Ishikawa (cell line): ENCODE results near the gene SDK1.

ENCODE experiments used
- CEBPB ChIP-seq: IDR thresholded peaks from 2 replicates; pipeline ENCODE4 v1.6.1; 2012
- CREB1 ChIP-seq: IDR thresholded peaks from 2 replicates; pipeline ENCODE4 v1.6.1; 2012; ENCODE audit warnings: low read depth
- EGR1 ChIP-seq: IDR thresholded peaks from 2 replicates; pipeline ENCODE4 v1.6.1; 2012
- EP300 ChIP-seq: IDR thresholded peaks from 2 replicates; pipeline ENCODE4 v1.6.1; 2012; ENCODE audit warnings: borderline replicate concordance
- FOXM1 ChIP-seq: IDR thresholded peaks from 2 replicates; pipeline ENCODE4 v1.6.1; 2012; ENCODE audit warnings: low read depth, borderline replicate concordance
- NFIC ChIP-seq: IDR thresholded peaks from 2 replicates; pipeline ENCODE4 v1.6.1; 2012
- RAD21 ChIP-seq: IDR thresholded peaks from 2 replicates; pipeline ENCODE4 v1.6.1; 2012; ENCODE audit warnings: low read depth
- TAF1 ChIP-seq: IDR thresholded peaks from 2 replicates; pipeline ENCODE4 v1.6.1; 2012; ENCODE audit warnings: low read depth, mild to moderate bottlenecking
- TCF12 ChIP-seq: IDR thresholded peaks from 2 replicates; pipeline ENCODE4 v1.6.1; 2012; ENCODE audit warnings: low read depth
- TEAD4 ChIP-seq: IDR thresholded peaks from 2 replicates; pipeline ENCODE4 v1.6.1; 2012
- YY1 ChIP-seq: IDR thresholded peaks from 2 replicates; pipeline ENCODE4 v1.6.1; 2012; ENCODE audit warnings: low read depth
- ZBTB7A ChIP-seq: IDR thresholded peaks from 2 replicates; pipeline ENCODE4 v1.6.1; 2012; ENCODE audit warnings: low read depth
- TF ChIP-seq, protein P1 (sequence below): IDR thresholded peaks from 2 replicates; pipeline ENCODE4 v1.6.1; 2012
- TF ChIP-seq, protein P2 (sequence below): IDR thresholded peaks from 2 replicates; pipeline ENCODE4 v1.6.1; 2012
- TF ChIP-seq, protein P3 (sequence below): IDR thresholded peaks from 2 replicates; pipeline ENCODE4 v1.6.1; 2012; ENCODE audit warnings: low read depth, mild to moderate bottlenecking

SDK1 gene

DNA sequence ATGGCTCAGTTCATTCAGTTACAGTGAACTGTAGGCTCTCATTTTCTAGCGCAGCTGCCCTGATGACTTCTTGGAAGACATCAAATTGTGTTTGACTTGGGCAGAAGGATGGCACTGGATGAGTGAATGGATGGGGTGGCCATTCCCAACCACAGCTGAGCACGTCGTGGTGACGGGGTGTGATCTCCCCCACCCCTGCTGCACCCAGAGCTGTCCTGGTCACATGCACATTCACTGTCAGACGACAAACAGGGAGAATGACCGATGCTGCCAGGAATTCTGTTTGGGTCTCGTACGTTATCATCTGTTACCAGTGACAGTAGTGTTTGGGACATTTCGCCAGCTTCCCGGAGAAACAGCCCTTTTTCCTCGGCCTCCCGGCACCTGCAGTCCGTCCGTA lies 623.2 kb downstream of the SDK1 start:
- TF ChIP-seq EP300, result no peak
- TF ChIP-seq, protein P1, sequence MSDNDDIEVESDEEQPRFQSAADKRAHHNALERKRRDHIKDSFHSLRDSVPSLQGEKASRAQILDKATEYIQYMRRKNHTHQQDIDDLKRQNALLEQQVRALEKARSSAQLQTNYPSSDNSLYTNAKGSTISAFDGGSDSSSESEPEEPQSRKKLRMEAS, result no peak
- no peak for TF ChIP-seq YY1
- TF ChIP-seq TEAD4, result no peak
- no peak for TF ChIP-seq ZBTB7A
- TF ChIP-seq RAD21, result no peak
- TF ChIP-seq, protein P2, sequence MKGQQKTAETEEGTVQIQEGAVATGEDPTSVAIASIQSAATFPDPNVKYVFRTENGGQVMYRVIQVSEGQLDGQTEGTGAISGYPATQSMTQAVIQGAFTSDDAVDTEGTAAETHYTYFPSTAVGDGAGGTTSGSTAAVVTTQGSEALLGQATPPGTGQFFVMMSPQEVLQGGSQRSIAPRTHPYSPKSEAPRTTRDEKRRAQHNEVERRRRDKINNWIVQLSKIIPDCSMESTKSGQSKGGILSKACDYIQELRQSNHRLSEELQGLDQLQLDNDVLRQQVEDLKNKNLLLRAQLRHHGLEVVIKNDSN, result no peak
- no peak for TF ChIP-seq CEBPB
- TF ChIP-seq FOXM1, result no peak
- TF ChIP-seq NFIC, result no peak

DNA sequence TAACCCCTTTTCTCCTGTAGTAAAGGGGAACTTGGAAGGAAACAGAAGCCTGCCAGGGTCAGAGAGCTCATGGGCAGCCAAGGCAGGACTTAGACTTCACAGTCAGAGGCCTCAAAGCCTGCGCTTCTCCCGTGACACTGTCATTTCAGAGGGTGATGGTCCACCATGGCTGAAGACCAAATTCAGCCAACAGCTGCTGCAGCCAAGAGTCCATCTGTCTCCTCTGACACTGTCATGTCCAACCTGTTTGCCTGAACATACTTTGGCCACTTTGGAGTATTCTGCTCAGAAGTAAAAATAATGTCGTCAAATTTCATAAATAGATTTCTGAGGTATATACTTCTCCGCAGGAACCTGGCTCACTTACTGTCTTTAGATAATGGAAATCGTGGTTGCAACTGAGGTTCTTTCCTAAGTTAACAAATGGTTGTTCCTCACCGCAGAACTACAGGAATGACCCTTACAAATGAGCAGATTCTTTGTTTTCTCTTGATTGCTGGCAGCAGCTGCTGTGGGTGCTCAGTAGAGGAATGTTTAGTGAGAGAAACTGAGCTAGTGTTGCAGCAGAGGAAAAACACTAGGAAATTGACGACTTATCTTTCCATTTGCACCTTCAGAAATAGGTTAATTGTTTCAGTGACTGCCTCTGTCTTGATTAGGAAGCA lies 626.5 kb downstream of the SDK1 start:
- no peak for TF ChIP-seq ZBTB7A

DNA sequence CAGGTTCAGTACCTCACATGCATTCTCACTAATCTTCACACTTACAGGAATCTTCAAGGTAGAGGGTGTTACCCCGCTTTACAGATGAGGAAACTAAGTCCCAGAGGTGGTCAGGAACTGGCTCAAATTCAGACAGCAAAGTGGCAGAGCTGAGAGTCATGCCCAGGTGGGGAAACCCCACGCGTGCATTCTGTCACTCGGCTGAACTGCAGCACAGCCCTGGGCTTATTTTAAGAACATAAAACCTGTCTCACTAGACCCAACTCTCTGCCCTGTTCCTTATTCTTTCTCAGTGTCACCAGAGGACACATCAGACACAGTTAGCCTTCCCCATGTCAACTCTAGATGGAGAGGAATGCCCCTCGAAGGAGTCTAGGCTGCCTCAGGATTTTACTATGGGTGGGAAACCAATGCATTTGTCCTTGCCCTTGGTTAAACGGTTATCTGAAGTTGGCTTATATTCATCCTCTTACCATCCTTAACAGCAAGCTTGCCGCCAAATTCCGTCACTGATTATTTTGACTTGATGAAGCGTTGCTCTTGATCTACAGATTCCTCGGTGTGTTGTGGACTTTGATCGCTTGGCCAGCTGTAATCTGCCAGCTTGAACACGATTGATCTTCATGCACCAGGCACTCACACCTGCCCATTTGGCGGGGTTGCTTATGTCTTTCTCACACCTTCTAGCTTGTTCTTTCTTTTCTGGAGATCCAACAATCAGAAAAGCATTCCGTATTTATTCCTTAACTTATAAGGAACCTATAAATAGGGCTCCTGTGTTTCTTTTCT lies 627.9 kb downstream of the SDK1 start:
- TF ChIP-seq EP300 (no peak), CEBPB (no peak), YY1 (no peak), TCF12 (no peak), CREB1 (no peak), ZBTB7A (no peak), TEAD4 (no peak), NFIC (no peak), EGR1 (no peak), FOXM1 (no peak), TAF1 (no peak), RAD21 (no peak)
- TF ChIP-seq, protein P3, sequence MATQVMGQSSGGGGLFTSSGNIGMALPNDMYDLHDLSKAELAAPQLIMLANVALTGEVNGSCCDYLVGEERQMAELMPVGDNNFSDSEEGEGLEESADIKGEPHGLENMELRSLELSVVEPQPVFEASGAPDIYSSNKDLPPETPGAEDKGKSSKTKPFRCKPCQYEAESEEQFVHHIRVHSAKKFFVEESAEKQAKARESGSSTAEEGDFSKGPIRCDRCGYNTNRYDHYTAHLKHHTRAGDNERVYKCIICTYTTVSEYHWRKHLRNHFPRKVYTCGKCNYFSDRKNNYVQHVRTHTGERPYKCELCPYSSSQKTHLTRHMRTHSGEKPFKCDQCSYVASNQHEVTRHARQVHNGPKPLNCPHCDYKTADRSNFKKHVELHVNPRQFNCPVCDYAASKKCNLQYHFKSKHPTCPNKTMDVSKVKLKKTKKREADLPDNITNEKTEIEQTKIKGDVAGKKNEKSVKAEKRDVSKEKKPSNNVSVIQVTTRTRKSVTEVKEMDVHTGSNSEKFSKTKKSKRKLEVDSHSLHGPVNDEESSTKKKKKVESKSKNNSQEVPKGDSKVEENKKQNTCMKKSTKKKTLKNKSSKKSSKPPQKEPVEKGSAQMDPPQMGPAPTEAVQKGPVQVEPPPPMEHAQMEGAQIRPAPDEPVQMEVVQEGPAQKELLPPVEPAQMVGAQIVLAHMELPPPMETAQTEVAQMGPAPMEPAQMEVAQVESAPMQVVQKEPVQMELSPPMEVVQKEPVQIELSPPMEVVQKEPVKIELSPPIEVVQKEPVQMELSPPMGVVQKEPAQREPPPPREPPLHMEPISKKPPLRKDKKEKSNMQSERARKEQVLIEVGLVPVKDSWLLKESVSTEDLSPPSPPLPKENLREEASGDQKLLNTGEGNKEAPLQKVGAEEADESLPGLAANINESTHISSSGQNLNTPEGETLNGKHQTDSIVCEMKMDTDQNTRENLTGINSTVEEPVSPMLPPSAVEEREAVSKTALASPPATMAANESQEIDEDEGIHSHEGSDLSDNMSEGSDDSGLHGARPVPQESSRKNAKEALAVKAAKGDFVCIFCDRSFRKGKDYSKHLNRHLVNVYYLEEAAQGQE, result no peak
- TF ChIP-seq, protein P2, result no peak
- TF ChIP-seq, protein P1, result no peak

DNA sequence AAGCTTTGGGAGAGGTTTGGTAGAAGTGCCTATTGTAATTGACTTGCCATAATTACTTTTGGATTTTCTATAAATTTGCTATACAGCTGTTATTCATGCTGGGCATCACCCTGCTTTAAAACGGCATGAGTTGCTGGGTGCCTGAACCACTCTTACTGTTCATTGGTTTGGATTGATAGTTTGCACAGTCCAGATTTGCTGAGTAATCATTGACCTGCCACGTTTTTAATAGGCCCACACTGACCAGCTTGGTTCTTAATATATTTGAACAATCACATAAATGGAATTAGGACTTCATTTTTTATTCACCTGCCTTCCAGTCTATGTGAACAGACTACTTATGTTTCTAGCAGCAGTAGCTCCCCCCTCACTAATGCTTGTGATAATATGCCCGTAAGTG lies 630.8 kb downstream of the SDK1 start:
- TF ChIP-seq NFIC (no peak), RAD21 (no peak), CEBPB (no peak), TAF1 (no peak), FOXM1 (no peak), EP300 (no peak)
- TF ChIP-seq, protein P3, result no peak
- TF ChIP-seq, protein P2, result no peak

DNA sequence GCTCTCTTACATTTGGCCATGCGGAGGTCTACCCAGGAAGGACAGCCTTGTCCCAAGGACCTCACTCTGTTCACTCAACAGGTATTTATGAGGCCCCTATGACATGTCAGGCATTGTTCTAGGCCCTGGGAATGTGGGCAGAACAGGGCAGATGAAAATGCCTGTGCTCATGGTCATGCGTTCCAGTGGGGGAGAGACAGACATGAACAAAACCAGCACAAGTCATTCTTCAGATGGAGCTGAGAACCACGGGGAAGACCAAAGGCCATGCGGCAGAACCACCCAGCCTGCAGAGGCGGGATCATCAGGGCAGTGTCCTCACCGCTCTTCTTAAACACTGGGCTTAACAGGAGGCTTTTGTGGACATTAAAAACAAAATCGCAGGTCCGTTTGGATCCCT lies 636.1 kb downstream of the SDK1 start:
- no peak for TF ChIP-seq EGR1
- TF ChIP-seq CREB1, result no peak
- no peak for TF ChIP-seq CEBPB
- no peak for TF ChIP-seq TAF1
- TF ChIP-seq EP300, result no peak
- no peak for TF ChIP-seq ZBTB7A
- no peak for TF ChIP-seq YY1

DNA sequence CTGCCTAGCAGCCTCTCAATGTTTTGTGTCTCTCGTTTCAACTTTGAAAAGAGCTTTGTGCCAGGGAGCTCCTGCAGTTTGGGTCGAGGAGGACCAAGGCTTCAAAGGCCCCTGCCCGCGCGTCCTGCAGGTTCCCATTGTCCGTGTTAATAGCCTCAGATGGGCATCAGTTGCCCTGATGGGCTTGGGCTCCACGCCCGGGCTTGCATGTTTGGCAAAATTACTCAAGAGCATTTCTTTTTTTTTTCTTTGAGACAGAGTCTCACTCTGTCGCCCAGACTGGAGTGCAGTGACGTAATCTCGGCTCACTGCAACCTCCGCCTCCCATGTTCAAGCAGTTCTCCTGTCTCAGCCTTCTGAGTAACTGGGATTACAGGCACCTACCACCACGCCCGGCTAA lies 636.6 kb downstream of the SDK1 start:
- TF ChIP-seq NFIC (no peak), TAF1 (no peak), CEBPB (no peak), CREB1 (no peak), EGR1 (no peak), TCF12 (no peak), RAD21 (no peak), FOXM1 (no peak), EP300 (no peak)
- TF ChIP-seq, protein P3, result no peak
- TF ChIP-seq, protein P2, result no peak
